ENCODE results near the gene KCNAB1. TPM values are rescaled to one million over a fixed set of nuclear protein-coding genes. Genes with fewer than 3 reads are reported as not detected.

KCNAB1 gene
- total and polyA plus RNA-seq, 4 donors: 0.16 to 2.4 (median 0.72) TPM

GRCh38 chr3:156493887-156494286 lies 373.5 kb downstream of the KCNAB1 start:
- Histone ChIP-seq H3K36me3 (ENCODE audit: control insufficient read depth in 4 of 4, insufficient read depth in 4 of 4, low read length in 4 of 4) (no peaks in the 10 kb centered on the region), H3K27ac (ENCODE audit: low read depth in 1 of 2, low read length in 1 of 2) (no peak overlapping the region), H3K9ac (ENCODE audit: insufficient read depth in 1 of 2, low read length in 2 of 2) (no peak overlapping the region), H3K4me3 (no peak overlapping the region), H3K27me3 (ENCODE audit: control insufficient read depth in 3 of 3, insufficient read depth in 3 of 3, low read length in 2 of 3) (no peaks in the 10 kb centered on the region), H3K4me1 (ENCODE audit: control insufficient read depth in 5 of 5, insufficient read depth in 5 of 5, low read length in 5 of 5) (no peaks in the 10 kb centered on the region), H3K9me3 (ENCODE audit: control insufficient read depth in 4 of 4, insufficient read depth in 3 of 4, low read length in 3 of 4) (no peaks in the 10 kb centered on the region)
- ATAC-seq (ENCODE audit: insufficient read depth, low FRiP score) (no peak), DNase-seq (no peak)
- WGBS, 2 donors: 79 to 88% methylated on average over 3 of the region's 3 CpGs
- TF ChIP-seq CTCF (IDR thresholded peaks at IDR 0.05; ENCODE audit: control extremely low read depth, extremely low read depth): no peak

- Histone ChIP-seq H3K4me1 (ENCODE audit: control insufficient read depth in 5 of 5, insufficient read depth in 5 of 5, low read length in 5 of 5) (no peaks in the 10 kb centered on the region), H3K9ac (ENCODE audit: insufficient read depth in 1 of 2, low read length in 2 of 2) (no peak overlapping the region), H3K36me3 (ENCODE audit: control insufficient read depth in 4 of 4, insufficient read depth in 4 of 4, low read length in 4 of 4) (no peaks in the 10 kb centered on the region), H3K4me3 (no peak overlapping the region), H3K27me3 (ENCODE audit: control insufficient read depth in 3 of 3, insufficient read depth in 3 of 3, low read length in 2 of 3) (no peaks in the 10 kb centered on the region), H3K9me3 (ENCODE audit: control insufficient read depth in 4 of 4, insufficient read depth in 3 of 4, low read length in 3 of 4) (no peaks in the 10 kb centered on the region), H3K27ac (ENCODE audit: low read depth in 1 of 2, low read length in 1 of 2) (no peak overlapping the region)
- TF ChIP-seq CTCF (IDR thresholded peaks at IDR 0.05; ENCODE audit: control extremely low read depth, extremely low read depth): no peak
- WGBS, 2 donors: 93 to 98% methylated on average over 1 of the region's 1 CpG
- DNase-seq: no peak
- ATAC-seq (ENCODE audit: insufficient read depth, low FRiP score): no peak
Observed at GRCh38 chr3:156495816-156496215, 375.4 kb downstream of the KCNAB1 start.

GRCh38 chr3:156497326-156497725 lies 376.9 kb downstream of the KCNAB1 start:
- WGBS, 2 donors: 69 to 75% methylated on average over 1 of the region's 1 CpG
- H3K27ac ChIP-seq (ENCODE audit: low read depth in 1 of 2, low read length in 1 of 2): no peak overlapping the region
- DNase-seq (no peak), ATAC-seq (ENCODE audit: insufficient read depth, low FRiP score) (no peak)
- no peak overlapping the region for H3K9ac ChIP-seq (ENCODE audit: insufficient read depth in 1 of 2, low read length in 2 of 2)
- H3K4me1 ChIP-seq (ENCODE audit: control insufficient read depth in 5 of 5, insufficient read depth in 5 of 5, low read length in 5 of 5): no peaks in the 10 kb centered on the region
- H3K4me3 ChIP-seq: no peak overlapping the region
- TF ChIP-seq CTCF (IDR thresholded peaks at IDR 0.05; ENCODE audit: control extremely low read depth, extremely low read depth): no peak
- H3K9me3 ChIP-seq (ENCODE audit: control insufficient read depth in 4 of 4, insufficient read depth in 3 of 4, low read length in 3 of 4): no peaks in the 10 kb centered on the region
- H3K36me3 ChIP-seq (ENCODE audit: control insufficient read depth in 4 of 4, insufficient read depth in 4 of 4, low read length in 4 of 4): no peaks in the 10 kb centered on the region
- no peaks in the 10 kb centered on the region for H3K27me3 ChIP-seq (ENCODE audit: control insufficient read depth in 3 of 3, insufficient read depth in 3 of 3, low read length in 2 of 3)

DNA sequence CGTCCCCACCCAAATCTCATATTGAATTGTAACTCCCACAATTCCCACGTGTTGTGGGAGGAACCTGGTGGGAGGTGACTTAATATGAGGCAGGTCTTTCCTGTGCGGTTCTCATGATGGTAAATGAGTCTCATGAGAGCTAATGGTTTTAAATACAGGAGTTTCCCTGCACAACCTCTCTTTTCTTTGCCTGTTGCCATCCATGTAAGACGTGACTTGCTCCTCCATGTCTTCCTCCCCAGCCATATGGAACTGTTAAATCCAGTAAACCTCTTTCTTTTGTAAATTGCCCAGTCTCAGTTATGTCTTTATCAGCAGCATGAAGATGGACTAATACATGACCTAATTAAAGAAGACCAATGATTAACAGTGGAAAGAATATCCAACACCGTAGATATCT lies 377.9 kb downstream of the KCNAB1 start:
- no peak overlapping the region for H3K27ac ChIP-seq (ENCODE audit: low read depth in 1 of 2, low read length in 1 of 2)
- no peak for TF ChIP-seq CTCF (IDR thresholded peaks at IDR 0.05; ENCODE audit: control extremely low read depth, extremely low read depth)
- WGBS, 2 donors: 85 to 88% methylated on average over 5 of the region's 5 CpGs

More for the DNA sequence above, 377.9 kb downstream of the KCNAB1 start:
- no peak overlapping the region for H3K9ac ChIP-seq (ENCODE audit: insufficient read depth in 1 of 2, low read length in 2 of 2)
- no peak overlapping the region for H3K4me3 ChIP-seq
- no peaks in the 10 kb centered on the region for H3K9me3 ChIP-seq (ENCODE audit: control insufficient read depth in 4 of 4, insufficient read depth in 3 of 4, low read length in 3 of 4)
- ATAC-seq (ENCODE audit: insufficient read depth, low FRiP score) (no peak), DNase-seq (no peak)
- H3K27me3 ChIP-seq (ENCODE audit: control insufficient read depth in 3 of 3, insufficient read depth in 3 of 3, low read length in 2 of 3): no peaks in the 10 kb centered on the region
- H3K36me3 ChIP-seq (ENCODE audit: control insufficient read depth in 4 of 4, insufficient read depth in 4 of 4, low read length in 4 of 4): no peaks in the 10 kb centered on the region
- no peaks in the 10 kb centered on the region for H3K4me1 ChIP-seq (ENCODE audit: control insufficient read depth in 5 of 5, insufficient read depth in 5 of 5, low read length in 5 of 5)
